K562 (cell line): ENCODE measurements around the gene PTBP3. TPM values are rescaled to one million over a fixed set of nuclear protein-coding genes. Genes with fewer than 3 reads are reported as not detected.
A peak's percentile ranks its signal among the peaks of the same experiment; 100 is the strongest.

Experiments
- CEBPG ChIP-seq, 3 experiments: fragments of 200-800 bp in 1 of 3; sonication (Bioruptor generic) in 1 of 3; sonication (generic) in 1 of 3; formaldehyde crosslinking in 1 of 3; IDR thresholded peaks in 2 of 3; conservative IDR thresholded peaks in 1 of 3; 2 replicates each; pipeline versions ENCODE4 v1.6.1 to v1.8.0; 2016 to 2022; ENCODE audit warnings: missing compliant biosample characterization in 2 of 3, missing genetic modification characterization in 2 of 3, mild to moderate bottlenecking in 1 of 3, missing genetic modification reagents in 1 of 3
- FOSL1 ChIP-seq: fragments of 200-800 bp; sonication (Bioruptor generic); conservative IDR thresholded peaks from 2 replicates; pipeline ENCODE4 v1.6.1; 2016; ENCODE audit warnings: missing genetic modification characterization, missing compliant biosample characterization
- POLR3A ChIP-seq: IDR thresholded peaks from 2 replicates; pipeline ENCODE4 v1.6.1; 2011; ENCODE audit warnings: borderline replicate concordance, mild to moderate bottlenecking, moderate library complexity; ENCODE audit not compliant: insufficient read length, insufficient read depth; ENCODE audit errors: extremely low read depth
- SP2 ChIP-seq: IDR thresholded peaks from 2 replicates; pipeline ENCODE4 v1.6.1; 2011; ENCODE audit warnings: mild to moderate bottlenecking, low read depth, low read length, moderate library complexity; ENCODE audit not compliant: poor library complexity, severe bottlenecking; ENCODE audit errors: extremely low read depth
- SPI1 ChIP-seq: IDR thresholded peaks from 2 replicates; pipeline ENCODE4 v1.6.1; 2011; ENCODE audit warnings: low read depth, low read length, control low read depth, borderline replicate concordance
- ZNF24 ChIP-seq: fragments of 450-650 bp; IDR thresholded peaks from 2 replicates; pipeline ENCODE4 v1.6.1; 2016
- polyA plus RNA-seq, 8 experiments: library from polyadenylated mRNA; depleted of rRNA in 4 of 8; stranded (reverse) in 5 of 8; unstranded in 3 of 8; fragments of >200 nt; fragmentation: Nextera tagmentation in 2 of 8; fragmentation: Illumina TruSeq in 1 of 8; extraction: Ambion mirVana in 2 of 8; extraction: Trizol in 1 of 8; gene quantifications; 2 replicates each; pipeline versions ENCODE4 v1.2.1 to v1.2.3, GENCODE V29; 2011 to 2014; ENCODE audit warnings: inconsistent platforms in 1 of 8, missing spikeins in 1 of 8
- total RNA-seq, 7 experiments: library from RNA; depleted of rRNA in 6 of 7; stranded (reverse); fragments of >200 nt in 6 of 7; fragmentation: Illumina TruSeq in 2 of 7; extraction: Trizol in 2 of 7; gene quantifications; 2 replicates each; pipeline versions ENCODE4 v1.2.1 to v1.2.3, GENCODE V29; 2011 to 2021; ENCODE audit warnings: low replicate concordance in 1 of 7
- TF ChIP-seq, protein P1 (sequence below), 2 experiments: IDR thresholded peaks in 1 of 2; conservative IDR thresholded peaks in 1 of 2; 2 replicates each; pipeline ENCODE4 v1.6.1; 2016; ENCODE audit warnings: low read depth in 2 of 2, mild to moderate bottlenecking in 1 of 2, missing compliant biosample characterization in 1 of 2, missing genetic modification characterization in 1 of 2, moderate library complexity in 1 of 2
- TF ChIP-seq, protein P2 (sequence below): fragments of 450-650 bp; formaldehyde crosslinking; IDR thresholded peaks from 2 replicates; pipeline ENCODE4 v1.4.0; 2020; ENCODE audit warnings: mild to moderate bottlenecking, mixed read lengths
- TF ChIP-seq, protein P3 (sequence below): sonication (generic); formaldehyde crosslinking; IDR thresholded peaks from 2 replicates; pipeline ENCODE4 v1.8.0; 2022; ENCODE audit warnings: mild to moderate bottlenecking, missing genetic modification reagents
- TF ChIP-seq, protein P4 (sequence below): conservative IDR thresholded peaks from 2 replicates; pipeline ENCODE4 v1.6.1; 2011; ENCODE audit warnings: low read depth, mild to moderate bottlenecking, low read length; ENCODE audit not compliant: control insufficient read depth
- TF ChIP-seq, protein P5 (sequence below), 3 experiments: IDR thresholded peaks in 2 of 3; conservative IDR thresholded peaks in 1 of 3; 2 replicates each; pipeline ENCODE4 v1.5.1; 2011 to 2012; ENCODE audit warnings: low read length in 3 of 3, mild to moderate bottlenecking in 3 of 3, control low read depth in 2 of 3, improper control_type of control experiment in 1 of 3, inconsistent platforms in 1 of 3, low read depth in 1 of 3, mixed read lengths in 1 of 3, moderate library complexity in 1 of 3; ENCODE audit not compliant: insufficient read depth in 2 of 3
- TF ChIP-seq, protein P6 (sequence below): fragments of 250-450 bp; sonication (Bioruptor Pico); IDR thresholded peaks from 2 replicates; pipeline ENCODE4 v1.4.0; 2020; ENCODE audit warnings: mild to moderate bottlenecking, moderate library complexity

Gene PTBP3
- total and polyA plus RNA-seq, 9 of the 15 experiments (the other 6 are each of a cell fraction or from before 2014, with no cell fraction given), result 22.4 to 132 (median 68.0) TPM

DNA sequence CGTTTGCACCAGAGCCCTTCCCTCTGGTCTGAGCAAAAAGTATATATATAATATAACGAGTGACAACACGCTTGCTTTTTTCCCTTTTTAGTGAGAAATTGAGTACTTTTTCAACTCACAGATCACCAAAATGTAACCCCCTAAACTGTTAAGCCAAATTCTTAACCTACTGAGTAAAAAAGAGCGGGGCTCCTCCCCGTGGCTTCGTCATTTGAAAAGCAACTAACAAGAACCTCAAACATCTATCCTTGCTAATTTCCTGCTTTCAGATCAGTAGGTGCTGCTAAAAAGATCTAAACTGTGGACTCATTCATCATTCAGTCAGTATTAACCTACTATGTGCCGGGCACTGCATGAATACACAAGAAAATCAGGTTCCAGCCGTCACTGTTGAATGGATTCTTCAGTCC lies 1.0 kb upstream of the PTBP3 start (continued):
- TF ChIP-seq, protein P1, sequence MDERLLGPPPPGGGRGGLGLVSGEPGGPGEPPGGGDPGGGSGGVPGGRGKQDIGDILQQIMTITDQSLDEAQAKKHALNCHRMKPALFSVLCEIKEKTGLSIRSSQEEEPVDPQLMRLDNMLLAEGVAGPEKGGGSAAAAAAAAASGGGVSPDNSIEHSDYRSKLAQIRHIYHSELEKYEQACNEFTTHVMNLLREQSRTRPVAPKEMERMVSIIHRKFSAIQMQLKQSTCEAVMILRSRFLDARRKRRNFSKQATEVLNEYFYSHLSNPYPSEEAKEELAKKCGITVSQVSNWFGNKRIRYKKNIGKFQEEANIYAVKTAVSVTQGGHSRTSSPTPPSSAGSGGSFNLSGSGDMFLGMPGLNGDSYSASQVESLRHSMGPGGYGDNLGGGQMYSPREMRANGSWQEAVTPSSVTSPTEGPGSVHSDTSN (CRISPR knock-in tag; IDR thresholded peaks at IDR 0.05; ENCODE audit: low read depth), result no peak
- TF ChIP-seq, protein P1 (tag; conservative IDR thresholded peaks at IDR 0.05; ENCODE audit: low read depth), result peak; percentile 77
- TF ChIP-seq, protein P2, sequence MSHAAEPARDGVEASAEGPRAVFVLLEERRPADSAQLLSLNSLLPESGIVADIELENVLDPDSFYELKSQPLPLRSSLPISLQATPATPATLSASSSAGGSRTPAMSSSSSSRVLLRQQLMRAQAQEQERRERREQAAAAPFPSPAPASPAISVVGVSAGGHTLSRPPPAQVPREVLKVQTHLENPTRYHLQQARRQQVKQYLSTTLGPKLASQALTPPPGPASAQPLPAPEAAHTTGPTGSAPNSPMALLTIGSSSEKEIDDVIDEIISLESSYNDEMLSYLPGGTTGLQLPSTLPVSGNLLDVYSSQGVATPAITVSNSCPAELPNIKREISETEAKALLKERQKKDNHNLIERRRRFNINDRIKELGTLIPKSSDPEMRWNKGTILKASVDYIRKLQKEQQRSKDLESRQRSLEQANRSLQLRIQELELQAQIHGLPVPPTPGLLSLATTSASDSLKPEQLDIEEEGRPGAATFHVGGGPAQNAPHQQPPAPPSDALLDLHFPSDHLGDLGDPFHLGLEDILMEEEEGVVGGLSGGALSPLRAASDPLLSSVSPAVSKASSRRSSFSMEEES, result no peak
- TF ChIP-seq CEBPG (CRISPR knock-in tag; IDR thresholded peaks at IDR 0.05) (no peak), CEBPG (tag; conservative IDR thresholded peaks at IDR 0.05 in 1 of 2, IDR thresholded peaks at IDR 0.05 in 1 of 2) (peak in 1 of 2 experiments; percentile 35; a peak in 2 of 4 replicates), SP2 (no peak), POLR3A (no peak), FOSL1 (tag) (no peak), ZNF24 (no peak), SPI1 (no peak)
- TF ChIP-seq, protein P3, sequence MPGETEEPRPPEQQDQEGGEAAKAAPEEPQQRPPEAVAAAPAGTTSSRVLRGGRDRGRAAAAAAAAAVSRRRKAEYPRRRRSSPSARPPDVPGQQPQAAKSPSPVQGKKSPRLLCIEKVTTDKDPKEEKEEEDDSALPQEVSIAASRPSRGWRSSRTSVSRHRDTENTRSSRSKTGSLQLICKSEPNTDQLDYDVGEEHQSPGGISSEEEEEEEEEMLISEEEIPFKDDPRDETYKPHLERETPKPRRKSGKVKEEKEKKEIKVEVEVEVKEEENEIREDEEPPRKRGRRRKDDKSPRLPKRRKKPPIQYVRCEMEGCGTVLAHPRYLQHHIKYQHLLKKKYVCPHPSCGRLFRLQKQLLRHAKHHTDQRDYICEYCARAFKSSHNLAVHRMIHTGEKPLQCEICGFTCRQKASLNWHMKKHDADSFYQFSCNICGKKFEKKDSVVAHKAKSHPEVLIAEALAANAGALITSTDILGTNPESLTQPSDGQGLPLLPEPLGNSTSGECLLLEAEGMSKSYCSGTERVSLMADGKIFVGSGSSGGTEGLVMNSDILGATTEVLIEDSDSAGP, result no peak
- TF ChIP-seq, protein P4, sequence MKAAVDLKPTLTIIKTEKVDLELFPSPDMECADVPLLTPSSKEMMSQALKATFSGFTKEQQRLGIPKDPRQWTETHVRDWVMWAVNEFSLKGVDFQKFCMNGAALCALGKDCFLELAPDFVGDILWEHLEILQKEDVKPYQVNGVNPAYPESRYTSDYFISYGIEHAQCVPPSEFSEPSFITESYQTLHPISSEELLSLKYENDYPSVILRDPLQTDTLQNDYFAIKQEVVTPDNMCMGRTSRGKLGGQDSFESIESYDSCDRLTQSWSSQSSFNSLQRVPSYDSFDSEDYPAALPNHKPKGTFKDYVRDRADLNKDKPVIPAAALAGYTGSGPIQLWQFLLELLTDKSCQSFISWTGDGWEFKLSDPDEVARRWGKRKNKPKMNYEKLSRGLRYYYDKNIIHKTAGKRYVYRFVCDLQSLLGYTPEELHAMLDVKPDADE, result no peak
- TF ChIP-seq, protein P5, sequence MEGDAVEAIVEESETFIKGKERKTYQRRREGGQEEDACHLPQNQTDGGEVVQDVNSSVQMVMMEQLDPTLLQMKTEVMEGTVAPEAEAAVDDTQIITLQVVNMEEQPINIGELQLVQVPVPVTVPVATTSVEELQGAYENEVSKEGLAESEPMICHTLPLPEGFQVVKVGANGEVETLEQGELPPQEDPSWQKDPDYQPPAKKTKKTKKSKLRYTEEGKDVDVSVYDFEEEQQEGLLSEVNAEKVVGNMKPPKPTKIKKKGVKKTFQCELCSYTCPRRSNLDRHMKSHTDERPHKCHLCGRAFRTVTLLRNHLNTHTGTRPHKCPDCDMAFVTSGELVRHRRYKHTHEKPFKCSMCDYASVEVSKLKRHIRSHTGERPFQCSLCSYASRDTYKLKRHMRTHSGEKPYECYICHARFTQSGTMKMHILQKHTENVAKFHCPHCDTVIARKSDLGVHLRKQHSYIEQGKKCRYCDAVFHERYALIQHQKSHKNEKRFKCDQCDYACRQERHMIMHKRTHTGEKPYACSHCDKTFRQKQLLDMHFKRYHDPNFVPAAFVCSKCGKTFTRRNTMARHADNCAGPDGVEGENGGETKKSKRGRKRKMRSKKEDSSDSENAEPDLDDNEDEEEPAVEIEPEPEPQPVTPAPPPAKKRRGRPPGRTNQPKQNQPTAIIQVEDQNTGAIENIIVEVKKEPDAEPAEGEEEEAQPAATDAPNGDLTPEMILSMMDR (IDR thresholded peaks at IDR 0.05 in 2 of 3, conservative IDR thresholded peaks at IDR 0.05 in 1 of 3; ENCODE audit: insufficient read depth in 2 of 3, low read depth in 1 of 3, low read length in 3 of 3), result peak in 1 of 3 experiments; percentile 18; a peak in 2 of 6 replicates
- TF ChIP-seq, protein P6, sequence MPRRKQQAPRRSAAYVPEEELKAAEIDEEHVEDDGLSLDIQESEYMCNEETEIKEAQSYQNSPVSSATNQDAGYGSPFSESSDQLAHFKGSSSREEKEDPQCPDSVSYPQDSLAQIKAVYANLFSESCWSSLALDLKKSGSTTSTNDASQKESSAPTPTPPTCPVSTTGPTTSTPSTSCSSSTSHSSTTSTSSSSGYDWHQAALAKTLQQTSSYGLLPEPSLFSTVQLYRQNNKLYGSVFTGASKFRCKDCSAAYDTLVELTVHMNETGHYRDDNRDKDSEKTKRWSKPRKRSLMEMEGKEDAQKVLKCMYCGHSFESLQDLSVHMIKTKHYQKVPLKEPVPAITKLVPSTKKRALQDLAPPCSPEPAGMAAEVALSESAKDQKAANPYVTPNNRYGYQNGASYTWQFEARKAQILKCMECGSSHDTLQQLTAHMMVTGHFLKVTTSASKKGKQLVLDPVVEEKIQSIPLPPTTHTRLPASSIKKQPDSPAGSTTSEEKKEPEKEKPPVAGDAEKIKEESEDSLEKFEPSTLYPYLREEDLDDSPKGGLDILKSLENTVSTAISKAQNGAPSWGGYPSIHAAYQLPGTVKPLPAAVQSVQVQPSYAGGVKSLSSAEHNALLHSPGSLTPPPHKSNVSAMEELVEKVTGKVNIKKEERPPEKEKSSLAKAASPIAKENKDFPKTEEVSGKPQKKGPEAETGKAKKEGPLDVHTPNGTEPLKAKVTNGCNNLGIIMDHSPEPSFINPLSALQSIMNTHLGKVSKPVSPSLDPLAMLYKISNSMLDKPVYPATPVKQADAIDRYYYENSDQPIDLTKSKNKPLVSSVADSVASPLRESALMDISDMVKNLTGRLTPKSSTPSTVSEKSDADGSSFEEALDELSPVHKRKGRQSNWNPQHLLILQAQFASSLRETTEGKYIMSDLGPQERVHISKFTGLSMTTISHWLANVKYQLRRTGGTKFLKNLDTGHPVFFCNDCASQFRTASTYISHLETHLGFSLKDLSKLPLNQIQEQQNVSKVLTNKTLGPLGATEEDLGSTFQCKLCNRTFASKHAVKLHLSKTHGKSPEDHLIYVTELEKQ (CRISPR knock-in tag), result no peak
